Measurements from ENCODE around the gene HLF. TPM values are rescaled to one million over a fixed set of nuclear protein-coding genes. Genes with fewer than 3 reads are reported as not detected.

HLF gene
- polyA plus RNA-seq, 3 donors: 3.0 to 5.3 (median 3.9) TPM

DNA sequence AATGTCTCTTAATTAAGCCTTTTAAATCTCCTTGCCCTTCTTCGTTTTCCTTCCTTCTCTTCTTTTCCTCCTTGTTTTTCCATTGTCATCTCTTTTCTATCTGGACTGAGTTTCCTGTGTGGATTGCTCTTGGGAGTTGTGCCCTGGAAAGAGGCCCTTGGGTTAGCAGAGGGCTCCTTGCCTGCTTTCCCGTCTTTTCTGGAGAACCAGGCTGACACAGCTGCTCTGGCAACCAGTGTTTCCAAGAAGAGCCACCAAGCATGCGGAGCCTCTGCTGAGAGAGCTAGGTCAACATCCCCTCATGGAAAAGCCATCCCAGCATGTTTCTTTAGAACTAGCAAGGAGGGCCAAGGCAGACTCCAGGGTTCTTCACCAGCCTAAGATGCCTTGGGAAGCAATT, 75.4 kb downstream of the HLF start:
- DNase-seq (ENCODE audit: extremely low read depth in 1 of 11, low read depth in 9 of 11, low spot score in 4 of 11): no peak

DNA sequence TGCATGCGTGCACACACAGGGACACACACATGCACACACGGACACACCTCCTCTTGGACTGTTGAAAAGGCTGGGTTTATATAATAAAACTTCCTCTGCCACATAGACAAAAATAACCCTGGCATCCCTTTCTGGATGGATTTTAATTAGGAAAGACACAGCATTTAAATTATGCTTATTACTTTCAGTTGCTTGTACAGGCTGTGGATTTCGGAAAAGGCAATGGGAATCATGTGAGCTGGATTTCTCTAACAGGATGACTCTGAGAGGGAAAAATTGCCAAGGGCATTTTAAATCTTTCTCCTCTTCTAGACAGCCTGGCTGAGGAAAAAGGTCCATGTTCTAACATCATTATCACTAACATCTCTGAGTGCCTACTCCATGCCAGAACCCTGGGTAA, 75.9 kb downstream of the HLF start:
- DNase-seq (ENCODE audit: extremely low read depth in 1 of 11, low read depth in 9 of 11, low spot score in 4 of 11): no peak

GRCh38 chr17:55341432-55341831, 76.7 kb downstream of the HLF start:
- DNase-seq (ENCODE audit: extremely low read depth in 1 of 11, low read depth in 9 of 11, low spot score in 4 of 11): no peak

DNA sequence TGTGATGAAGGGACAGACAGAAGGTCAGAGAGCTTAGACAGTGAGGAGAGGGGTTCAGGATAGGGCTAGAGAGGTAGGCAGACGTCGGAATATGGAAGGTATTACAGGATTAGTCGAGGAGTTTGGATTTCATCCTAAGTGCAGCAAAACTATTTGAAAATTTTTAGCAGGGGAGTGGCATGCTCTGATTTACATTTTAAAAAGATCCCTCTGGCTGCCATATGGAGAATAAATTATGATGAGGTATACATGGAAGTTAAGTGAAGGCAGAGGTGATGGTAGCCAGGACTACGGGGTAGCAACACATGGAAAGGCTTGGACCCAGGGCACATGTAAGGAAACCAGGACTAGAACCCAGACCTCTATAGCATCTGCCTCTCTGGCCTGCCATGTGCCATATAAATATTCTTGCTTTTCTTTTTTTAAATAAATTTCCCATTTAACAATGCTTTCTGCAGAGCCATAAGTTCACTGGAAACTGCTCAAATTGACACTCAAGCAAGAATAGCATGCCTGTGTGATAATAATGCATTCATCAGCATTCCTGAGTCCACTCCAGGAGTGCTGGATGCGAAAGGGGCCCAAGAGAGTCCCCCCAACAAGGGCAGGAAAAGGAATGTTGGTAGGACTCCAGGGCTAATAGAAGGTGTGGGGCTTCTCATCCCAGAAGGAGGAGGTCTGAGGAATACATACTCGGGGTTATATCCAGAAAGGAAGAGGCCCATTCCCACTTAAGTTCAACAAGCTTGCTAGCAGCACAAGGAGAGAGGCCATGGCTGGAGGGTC, 78.2 kb downstream of the HLF start:
- DNase-seq (ENCODE audit: extremely low read depth in 1 of 11, low read depth in 9 of 11, low spot score in 4 of 11): no peak

DNA sequence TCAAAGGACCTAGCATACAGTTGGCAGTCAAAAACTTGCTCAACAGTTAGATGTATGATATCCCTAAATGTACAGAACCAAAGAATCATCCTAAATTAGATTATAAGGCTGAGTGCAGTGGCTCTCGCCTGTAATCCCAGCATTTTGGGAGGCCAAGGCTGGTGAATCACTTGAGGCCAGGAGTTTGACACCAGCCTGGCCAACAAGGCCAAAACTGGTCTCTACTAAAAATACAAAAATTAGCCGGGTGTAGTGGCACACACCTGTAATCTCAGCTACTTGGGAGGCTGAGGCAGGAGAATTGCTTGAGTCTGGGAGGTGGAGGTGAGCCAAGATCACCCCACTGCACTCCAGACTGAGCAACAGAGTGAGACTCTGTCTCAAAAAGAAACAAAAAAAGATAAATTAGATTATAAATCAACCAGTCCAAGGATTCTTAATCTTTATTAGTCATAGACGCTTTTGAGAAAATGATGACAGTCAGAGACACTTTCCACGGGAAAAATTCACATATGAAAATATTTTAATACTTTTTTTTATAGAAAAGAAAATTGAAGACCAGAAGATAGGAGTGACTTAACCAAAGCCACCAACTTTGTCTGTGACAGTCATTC, 79.2 kb downstream of the HLF start:
- DNase-seq (ENCODE audit: extremely low read depth in 1 of 11, low read depth in 9 of 11, low spot score in 4 of 11): no peak

GRCh38 chr17:55344514-55344997, 79.8 kb downstream of the HLF start:
- no peak for DNase-seq (ENCODE audit: extremely low read depth in 1 of 11, low read depth in 9 of 11, low spot score in 4 of 11)

- DNase-seq (ENCODE audit: extremely low read depth in 1 of 11, low read depth in 9 of 11, low spot score in 4 of 11): no peak
These were observed 80.4 kb downstream of the HLF start for GRCh38 chr17:55345132-55345531.

DNA sequence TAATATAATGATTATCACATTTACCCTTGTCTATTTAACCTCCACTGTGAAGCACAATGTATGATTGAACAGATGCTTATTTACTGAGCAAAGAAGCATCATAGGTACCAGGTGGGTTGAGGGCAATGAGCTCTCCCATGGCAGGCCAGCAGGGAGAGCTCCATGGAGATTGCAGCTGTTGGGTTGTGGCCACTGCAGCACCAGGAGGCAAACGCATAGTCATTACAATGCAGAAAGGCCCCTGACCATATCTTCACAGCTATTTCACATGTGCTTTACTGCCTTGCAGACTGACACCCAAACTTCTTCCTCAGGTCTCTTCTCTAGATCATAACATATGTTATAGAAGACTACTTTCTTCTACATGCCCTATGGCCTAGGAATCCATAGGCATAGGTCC, 81.9 kb downstream of the HLF start:
- DNase-seq (ENCODE audit: extremely low read depth in 1 of 11, low read depth in 9 of 11, low spot score in 4 of 11): no peak

GRCh38 chr17:55347341-55347740, 82.6 kb downstream of the HLF start:
- DNase-seq (ENCODE audit: extremely low read depth in 1 of 11, low read depth in 9 of 11, low spot score in 4 of 11): no peak

DNA sequence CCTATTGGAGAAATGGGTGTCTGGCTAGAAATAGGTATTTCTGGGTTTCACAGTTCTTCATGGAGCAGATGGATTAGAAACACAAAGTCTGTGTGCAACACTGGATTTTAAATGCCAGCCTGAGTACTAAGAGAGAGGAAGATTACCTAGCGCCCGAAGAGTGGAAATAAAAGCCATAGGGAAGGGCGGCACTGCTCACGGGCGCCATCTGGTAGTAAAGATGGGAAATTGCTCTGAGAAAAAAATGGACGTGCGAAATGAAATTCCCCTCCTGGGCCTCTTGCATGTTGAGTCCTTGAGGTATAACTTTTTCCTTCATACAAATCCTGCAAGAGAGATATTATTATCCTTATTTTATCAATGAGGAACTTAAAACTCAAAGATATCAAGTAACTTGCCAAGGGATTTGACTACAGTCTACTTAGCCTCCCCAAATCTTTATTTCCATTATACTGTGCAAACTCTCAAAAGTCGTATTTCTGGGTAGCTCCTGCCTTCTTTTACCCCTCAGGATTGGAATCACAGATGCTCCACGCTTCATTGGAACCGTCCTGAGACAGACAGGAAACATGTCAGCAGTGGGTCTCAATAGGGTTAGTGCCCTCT, 84.1 kb downstream of the HLF start:
- peak; percentile 20 to 63 (median 43) for DNase-seq (ENCODE audit: extremely low read depth in 1 of 11, low read depth in 9 of 11, low spot score in 4 of 11)

GRCh38 chr17:55350825-55351205, 86.1 kb downstream of the HLF start:
- no peak for DNase-seq (ENCODE audit: extremely low read depth in 1 of 11, low read depth in 9 of 11, low spot score in 4 of 11)

DNA sequence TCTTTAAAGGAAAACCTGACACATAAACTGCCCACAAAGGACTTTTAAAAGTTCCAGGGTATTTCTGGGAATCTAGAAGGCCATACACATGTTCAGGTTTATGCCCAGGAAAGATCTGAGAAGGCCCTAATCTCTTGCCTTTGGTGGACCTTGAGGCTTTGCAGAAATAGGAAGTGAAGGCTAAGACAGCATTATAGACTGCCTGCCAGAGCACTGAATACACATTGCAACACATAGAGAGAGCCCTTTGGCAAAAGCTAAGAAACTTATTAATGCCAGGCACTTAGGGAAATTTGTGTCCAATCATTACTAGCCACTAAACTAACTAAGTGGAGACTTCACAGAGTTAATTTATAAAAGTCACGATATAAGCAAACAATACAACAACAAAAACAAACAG, 86.5 kb downstream of the HLF start:
- DNase-seq (ENCODE audit: extremely low read depth in 1 of 11, low read depth in 9 of 11, low spot score in 4 of 11): no peak

DNA sequence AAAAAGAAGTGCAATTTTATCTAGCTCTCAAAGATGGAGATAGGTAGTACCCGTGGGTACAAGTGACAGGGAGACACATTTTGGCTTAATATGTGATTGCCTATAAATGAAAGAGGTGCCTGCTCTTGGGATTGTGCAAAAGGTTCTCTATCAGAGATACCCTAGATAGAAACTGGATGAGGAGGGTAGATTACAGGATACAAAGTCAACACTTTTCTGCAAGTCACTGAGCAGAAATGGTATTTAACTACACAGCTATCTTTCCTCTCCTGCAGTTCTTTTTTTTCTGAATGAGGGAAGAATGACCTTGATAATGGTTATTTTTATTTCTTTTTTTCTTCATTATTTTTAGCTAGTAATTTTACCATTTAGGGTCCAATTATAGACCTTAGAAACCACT, 89.2 kb downstream of the HLF start:
- no peak for DNase-seq (ENCODE audit: extremely low read depth in 1 of 11, low read depth in 9 of 11, low spot score in 4 of 11)

DNA sequence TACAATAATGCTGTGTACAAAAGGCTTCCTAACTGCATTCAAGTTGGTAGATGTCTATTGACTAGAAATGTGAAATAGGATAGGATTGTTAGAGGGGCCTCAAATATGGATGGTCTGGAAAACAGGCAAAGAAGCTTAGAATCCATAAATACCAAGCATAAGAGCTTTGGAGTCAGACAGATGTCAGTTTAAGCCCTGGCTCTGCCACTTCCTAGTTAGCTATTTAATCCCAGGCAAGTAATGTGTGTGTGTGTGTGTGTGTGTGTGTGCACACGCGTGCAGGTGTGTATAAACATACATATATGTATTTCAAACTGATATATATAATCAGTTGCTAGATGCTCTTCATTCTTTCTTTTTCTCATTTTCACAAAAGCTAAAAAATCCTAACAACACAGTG, 90.2 kb downstream of the HLF start:
- no peak for DNase-seq (ENCODE audit: extremely low read depth in 1 of 11, low read depth in 9 of 11, low spot score in 4 of 11)

DNA sequence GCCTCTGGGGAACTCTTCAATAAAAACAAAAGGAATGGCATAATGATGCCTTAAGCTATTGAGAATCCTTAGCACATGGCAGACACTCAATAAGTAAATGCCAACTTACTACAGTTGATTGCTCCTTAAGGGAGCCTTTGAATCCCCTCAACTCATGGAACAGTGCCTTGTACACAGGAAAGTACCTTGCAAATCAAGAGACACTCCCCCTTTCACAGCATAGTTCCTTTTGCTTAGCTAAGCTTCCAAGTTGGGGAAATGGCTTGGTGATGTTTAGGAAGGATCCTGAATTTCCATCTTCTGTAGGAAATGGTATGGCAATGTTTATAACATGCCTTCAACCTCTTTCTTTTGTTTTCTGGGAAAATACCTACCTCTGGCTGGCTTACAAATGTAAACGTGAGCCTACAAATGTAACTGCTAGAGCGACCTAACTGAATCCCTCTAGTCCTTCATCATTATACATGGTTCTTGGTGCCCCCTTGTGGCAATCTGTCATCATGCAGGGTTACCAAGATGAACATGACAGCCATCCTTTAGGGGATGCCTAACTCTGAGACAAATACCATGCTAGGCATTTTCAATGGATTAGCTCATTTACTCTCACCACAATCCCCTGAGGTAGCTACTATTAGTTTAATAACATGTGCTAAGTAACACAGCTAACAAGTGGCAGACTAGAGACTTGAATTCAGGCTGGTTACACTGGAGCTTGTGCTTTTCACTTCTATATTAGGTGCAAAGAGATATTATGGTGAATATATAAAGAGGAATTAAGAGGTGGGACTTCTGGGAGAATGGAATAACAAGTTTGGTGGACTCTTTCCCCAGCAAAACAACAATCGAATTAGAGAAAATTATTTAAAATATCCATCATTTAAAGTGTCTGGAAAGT, 91.9 kb downstream of the HLF start:
- peak; percentile 8 to 47 (median 29) for DNase-seq (ENCODE audit: extremely low read depth in 1 of 11, low read depth in 9 of 11, low spot score in 4 of 11)

- no peak for DNase-seq (ENCODE audit: extremely low read depth in 1 of 11, low read depth in 9 of 11, low spot score in 4 of 11)
These were observed 96.2 kb downstream of the HLF start for GRCh38 chr17:55360971-55361370.

DNA sequence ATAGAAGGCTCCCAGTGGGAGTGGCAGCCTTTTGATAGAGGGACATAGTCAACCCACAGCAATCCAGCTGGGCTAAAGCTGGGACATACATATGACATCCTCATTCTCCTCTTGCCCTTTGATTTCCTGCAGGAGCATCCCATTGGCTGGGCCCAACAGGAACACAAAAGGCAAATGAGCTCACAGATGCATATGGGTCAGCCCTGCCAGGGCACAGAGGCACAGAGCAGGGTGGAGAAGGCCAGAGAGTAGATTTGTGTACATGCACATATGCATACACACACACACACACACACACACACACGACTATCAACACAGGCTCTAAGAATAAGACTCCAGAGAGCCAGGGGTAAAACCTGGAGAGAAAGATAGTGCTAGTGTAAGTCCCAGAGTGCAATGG, 98.3 kb downstream of the HLF start:
- DNase-seq (ENCODE audit: extremely low read depth in 1 of 11, low read depth in 9 of 11, low spot score in 4 of 11): no peak

DNA sequence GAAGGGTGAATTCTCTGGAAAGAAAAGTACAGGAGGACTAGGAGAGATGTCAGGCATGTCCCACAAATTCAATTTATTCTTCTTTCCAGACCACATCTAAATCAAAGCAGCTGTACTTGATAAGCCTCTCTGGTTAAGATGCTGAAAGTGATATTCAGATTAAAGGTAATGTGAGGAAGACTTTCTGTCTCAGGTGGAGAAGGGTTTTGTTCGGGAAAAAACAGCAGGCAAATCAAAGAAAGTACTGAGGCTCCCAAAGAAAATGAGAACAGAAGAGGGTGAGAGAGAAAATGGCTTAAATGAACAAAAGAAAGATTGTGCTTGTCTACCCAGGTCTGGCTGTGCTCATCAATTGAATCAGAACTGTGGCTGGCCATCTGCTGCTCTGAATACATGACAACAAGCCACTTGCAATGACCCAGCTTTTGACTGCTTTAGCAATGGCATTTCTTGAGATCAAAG, 101.3 kb downstream of the HLF start:
- DNase-seq (ENCODE audit: extremely low read depth in 1 of 11, low read depth in 9 of 11, low spot score in 4 of 11): no peak

GRCh38 chr17:55368706-55369105, 103.9 kb downstream of the HLF start:
- DNase-seq (ENCODE audit: extremely low read depth in 1 of 11, low read depth in 9 of 11, low spot score in 4 of 11): no peak

Data from renal cortex interstitium (tissue), 11 donors.